GM12892 (cell line): ENCODE results near the gene PSMB7.
A peak's percentile ranks its signal among the peaks of the same experiment; 100 is the strongest.

Experiments
- DNase-seq: peaks from one replicate; pipeline ENCODE4 v3.0.0; 2011; ENCODE audit not compliant: insufficient read length
- FAIRE-seq: peaks from 2 replicates; lab custom pipeline; 2011; peaks lifted over from hg19 to GRCh38; lab: Jason Lieb, UNC
- POLR2A ChIP-seq: IDR thresholded peaks from 2 replicates; pipeline ENCODE4 v1.6.1; 2011; ENCODE audit warnings: low read depth, low read length, control low read depth
- POLR2AphosphoS5 ChIP-seq: IDR thresholded peaks from 2 replicates; pipeline ENCODE4 v1.6.1; 2011; ENCODE audit warnings: low read depth, low read length, control low read depth
- TAF1 ChIP-seq: IDR thresholded peaks from 2 replicates; pipeline ENCODE4 v1.6.1; 2011; ENCODE audit warnings: low read depth, mild to moderate bottlenecking, control low read depth, low read length, borderline replicate concordance

The PSMB7 gene

GRCh38 chr9:124357721-124358361, 57.4 kb downstream of the PSMB7 start:
- DNase-seq, result no peak
- TF ChIP-seq POLR2AphosphoS5, result peak; percentile 70
- no peak for TF ChIP-seq TAF1
- peak; percentile 74 for TF ChIP-seq POLR2A
- FAIRE-seq, result no peak

- no peak for FAIRE-seq
- DNase-seq, result no peak
- no peak for TF ChIP-seq TAF1
- TF ChIP-seq POLR2AphosphoS5, result peak; percentile 12; the same call in 1 of the 2 replicates
- TF ChIP-seq POLR2A, result no peak
These were observed 58.4 kb downstream of the PSMB7 start for GRCh38 chr9:124356745-124357390.

- no peak for FAIRE-seq
- DNase-seq, result no peak
These were observed 59.1 kb downstream of the PSMB7 start for GRCh38 chr9:124355941-124356744.

GRCh38 chr9:124355039-124355940, 60.0 kb downstream of the PSMB7 start:
- DNase-seq (no peak), FAIRE-seq (no peak)
- TF ChIP-seq POLR2A, result no peak; the same call in none of the 2 replicates
- peak; percentile 65 for TF ChIP-seq POLR2AphosphoS5
- TF ChIP-seq TAF1, result no peak

More at GRCh38 chr9:124355941-124356744, 59.1 kb downstream of the PSMB7 start:
- TF ChIP-seq POLR2A (no peak), POLR2AphosphoS5 (peak; percentile 61; the same call in 1 of the 2 replicates), TAF1 (no peak)

GRCh38 chr9:124354346-124355038, 60.8 kb downstream of the PSMB7 start:
- FAIRE-seq, result no peak

GRCh38 chr9:124353811-124354274, 61.4 kb downstream of the PSMB7 start:
- no peak for DNase-seq
- no peak for FAIRE-seq
- TF ChIP-seq POLR2AphosphoS5 (no peak), TAF1 (no peak), POLR2A (no peak; the same call in 1 of the 2 replicates)

More at GRCh38 chr9:124354346-124355038, 60.8 kb downstream of the PSMB7 start:
- no peak for DNase-seq
- peak; percentile 60 for TF ChIP-seq POLR2AphosphoS5
- no peak for TF ChIP-seq TAF1
- peak; percentile 49 for TF ChIP-seq POLR2A

GRCh38 chr9:124353166-124353768, 62.0 kb downstream of the PSMB7 start:
- no peak for FAIRE-seq
- TF ChIP-seq POLR2AphosphoS5, result no peak
- no peak for TF ChIP-seq TAF1
- peak; percentile 30; the same call in 1 of the 2 replicates for TF ChIP-seq POLR2A
- DNase-seq, result no peak

GRCh38 chr9:124352616-124353015, 62.6 kb downstream of the PSMB7 start:
- FAIRE-seq, result peak; percentile 56
- TF ChIP-seq POLR2A, result peak; percentile 20; the same call in 1 of the 2 replicates
- peak; percentile 45 for TF ChIP-seq POLR2AphosphoS5
- TF ChIP-seq TAF1, result no peak
- no peak for DNase-seq

- DNase-seq (no peak), FAIRE-seq (no peak)
- TF ChIP-seq POLR2A (no peak; the same call in 1 of the 2 replicates), POLR2AphosphoS5 (no peak; the same call in 1 of the 2 replicates), TAF1 (no peak)
These were observed 63.4 kb downstream of the PSMB7 start for GRCh38 chr9:124351672-124352468.
